Stimulated activated CD4-positive, alpha-beta T cell treated with anti-CD3 and anti-CD28 coated beads, Interleukin-1b, Interleukin-23, amount 100 ng/mL, for 48 hours (primary cell): ENCODE data around the gene PLEKHG3.

Experiments used
- DNase-seq: peaks from one replicate; pipeline ENCODE4 v3.0.0-alpha.2; 2020

PLEKHG3 gene

GRCh38 chr14:64728856-64729255 is 24.6 kb downstream of the PLEKHG3 start:
- DNase-seq, result no peak

GRCh38 chr14:64729386-64730060 is 25.3 kb downstream of the PLEKHG3 start:
- no peak for DNase-seq

- no peak for DNase-seq
Observed at GRCh38 chr14:64730061-64730440, 25.8 kb downstream of the PLEKHG3 start.

GRCh38 chr14:64730681-64731080 is 26.5 kb downstream of the PLEKHG3 start:
- DNase-seq, result no peak

GRCh38 chr14:64731141-64731581 is 26.9 kb downstream of the PLEKHG3 start:
- no peak for DNase-seq

- DNase-seq, result no peak
Observed at GRCh38 chr14:64732066-64732465, 27.8 kb downstream of the PLEKHG3 start.

- DNase-seq, result no peak
Observed at GRCh38 chr14:64732536-64733120, 28.4 kb downstream of the PLEKHG3 start.

- no peak for DNase-seq
Observed at GRCh38 chr14:64733321-64733720, 29.1 kb downstream of the PLEKHG3 start.

- no peak for DNase-seq
Observed at GRCh38 chr14:64733899-64734298, 29.7 kb downstream of the PLEKHG3 start.

GRCh38 chr14:64734990-64735389 is 30.8 kb downstream of the PLEKHG3 start:
- DNase-seq, result no peak

GRCh38 chr14:64736271-64737169 is 32.3 kb downstream of the PLEKHG3 start:
- DNase-seq, result no peak

- DNase-seq, result no peak
Observed at GRCh38 chr14:64737391-64738280, 33.4 kb downstream of the PLEKHG3 start.

- no peak for DNase-seq
Observed at GRCh38 chr14:64738281-64738804, 34.1 kb downstream of the PLEKHG3 start.

GRCh38 chr14:64741200-64741599 is 37.0 kb downstream of the PLEKHG3 start:
- DNase-seq, result no peak

- DNase-seq, result no peak
Observed at GRCh38 chr14:64741961-64742360, 37.7 kb downstream of the PLEKHG3 start.

- no peak for DNase-seq
Observed at GRCh38 chr14:64743061-64743460, 38.8 kb downstream of the PLEKHG3 start.

GRCh38 chr14:64745511-64746091 is 41.4 kb downstream of the PLEKHG3 start:
- DNase-seq, result no peak

- DNase-seq, result no peak
Observed at GRCh38 chr14:64746298-64747250, 42.4 kb downstream of the PLEKHG3 start.

- no peak for DNase-seq
Observed at GRCh38 chr14:64747327-64747726, 43.1 kb downstream of the PLEKHG3 start.

GRCh38 chr14:64748521-64748920 is 44.3 kb downstream of the PLEKHG3 start:
- no peak for DNase-seq
